IMR-90 (cell line): ENCODE measurements around the gene SLC39A2. TPM values are rescaled to one million over a fixed set of nuclear protein-coding genes. Genes with fewer than 3 reads are reported as not detected.

ENCODE experiments used
- ATAC-seq: fragments of 200-7000 bp; cut with Tn5 transposase; 2 replicates; pipeline ENCODE4 v1.9.1; 2020; ENCODE audit warnings: low read depth, mild to moderate bottlenecking, moderate library complexity
- BruUV-seq: library from RNA; stranded (reverse); fragments of 400-500 nt; replicated peaks from 2 replicates; lab custom pipeline; 2021; lab: Mats Ljungman, UMichigan
- CTCF ChIA-PET: fragments of 300-600 bp; formaldehyde crosslinking; extraction: SDS; loops from one replicate; lab custom pipeline; 2021; ENCODE audit warnings: antibody characterized with exemption; lab: Yijun Ruan, JAX
- POLR2A ChIA-PET: fragments of 300-600 bp; sonication (Branson Sonifier 250); formaldehyde crosslinking; loops from one replicate; lab custom pipeline; 2022; ENCODE audit warnings: antibody characterized with exemption; ENCODE audit not compliant: unreplicated experiment; lab: Charles Lee
- DNase-seq: peaks from one replicate; pipeline ENCODE4 v3.0.0; 2013
- H2AFZ ChIP-seq: replicated peaks from 2 replicates; pipeline ENCODE3; 2013; ENCODE audit warnings: low read length, mild to moderate bottlenecking; ENCODE audit not compliant: poor library complexity
- H2AK5ac ChIP-seq: 2 replicates; pipeline ENCODE4 v1.6.1; 2013; ENCODE audit warnings: low read depth, low read length, inconsistent platforms
- H2AK9ac ChIP-seq: replicated peaks from 2 replicates; pipeline ENCODE3; 2013; ENCODE audit warnings: mild to moderate bottlenecking, low read depth, low read length, moderate library complexity; ENCODE audit not compliant: poor library complexity
- H2BK120ac ChIP-seq: 2 replicates; pipeline ENCODE4 v1.6.1; 2013; ENCODE audit warnings: low read depth, low read length, inconsistent platforms
- H2BK15ac ChIP-seq: 3 replicates; pipeline ENCODE4 v1.6.1; 2013; ENCODE audit warnings: low read depth, low read length, inconsistent platforms
- H2BK20ac ChIP-seq: 2 replicates; pipeline ENCODE4 v1.6.1; 2013; ENCODE audit warnings: low read depth, mild to moderate bottlenecking, inconsistent platforms, low read length, moderate library complexity
- H2BK5ac ChIP-seq: 2 replicates; pipeline ENCODE4 v1.6.1; 2013; ENCODE audit warnings: mild to moderate bottlenecking, low read depth, low read length, inconsistent platforms; ENCODE audit not compliant: poor library complexity, severe bottlenecking
- H3K14ac ChIP-seq: replicated peaks from 2 replicates; pipeline ENCODE4 v1.6.1; 2013; ENCODE audit warnings: low read depth, low read length, inconsistent platforms
- H3K18ac ChIP-seq: 2 replicates; pipeline ENCODE4 v1.6.1; 2013; ENCODE audit warnings: low read depth, low read length, control low read depth
- H3K23ac ChIP-seq: 2 replicates; pipeline ENCODE4 v1.6.1; 2013; ENCODE audit warnings: low read depth, low read length, inconsistent platforms
- H3K27ac ChIP-seq: 2 replicates; pipeline ENCODE4 v1.5.1; 2013; ENCODE audit warnings: mild to moderate bottlenecking, control low read depth, low read length; ENCODE audit not compliant: insufficient read depth
- H3K27me3 ChIP-seq: 2 replicates; pipeline ENCODE4 v1.6.1; 2013; ENCODE audit warnings: low read length; ENCODE audit not compliant: control insufficient read depth, insufficient read depth
- H3K36me3 ChIP-seq: 2 replicates; pipeline ENCODE4 v1.6.1; 2013; ENCODE audit warnings: low read length, mixed read lengths; ENCODE audit not compliant: control insufficient read depth, insufficient read depth
- H3K4ac ChIP-seq: 2 replicates; pipeline ENCODE4 v1.6.1; 2013; ENCODE audit warnings: low read depth, low read length, inconsistent platforms
- H3K4me1 ChIP-seq: 2 replicates; pipeline ENCODE4 v1.6.1; 2013; ENCODE audit warnings: low read length, mixed read lengths; ENCODE audit not compliant: control insufficient read depth, insufficient read depth
- H3K4me2 ChIP-seq: 2 replicates; pipeline ENCODE4 v1.6.1; 2013; ENCODE audit warnings: low read depth, mild to moderate bottlenecking, control low read depth, low read length, moderate library complexity
- H3K4me3 ChIP-seq: 2 replicates; pipeline ENCODE4 v1.5.1; 2013; ENCODE audit warnings: low read depth, mild to moderate bottlenecking, control low read depth, low read length, moderate library complexity; ENCODE audit not compliant: insufficient read depth
- H3K56ac ChIP-seq: 2 replicates; pipeline ENCODE4 v1.6.1; 2013; ENCODE audit warnings: low read length, inconsistent platforms; ENCODE audit not compliant: insufficient read depth; ENCODE audit errors: extremely low read depth
- H3K79me1 ChIP-seq, 2 experiments: 2 replicates each; pipeline ENCODE4 v1.6.1; 2013; ENCODE audit warnings: low read length in 2 of 2, inconsistent platforms in 1 of 2, low read depth in 1 of 2
- H3K9ac ChIP-seq: 2 replicates; pipeline ENCODE4 v1.6.1; 2013; ENCODE audit warnings: low read depth, low read length, control low read depth
- H3K9me1 ChIP-seq: 2 replicates; pipeline ENCODE4 v1.6.1; 2013; ENCODE audit warnings: low read length, inconsistent platforms; ENCODE audit not compliant: insufficient read depth
- H3K9me3 ChIP-seq: 2 replicates; pipeline ENCODE4 v1.6.1; 2013; ENCODE audit warnings: low read length; ENCODE audit not compliant: control insufficient read depth, insufficient read depth
- H4K20me1 ChIP-seq: 2 replicates; pipeline ENCODE4 v1.6.1; 2013; ENCODE audit warnings: low read length, inconsistent platforms; ENCODE audit not compliant: insufficient read depth
- H4K5ac ChIP-seq: 2 replicates; pipeline ENCODE4 v1.6.1; 2013; ENCODE audit warnings: mild to moderate bottlenecking, low read depth, low read length, control low read depth
- H4K8ac ChIP-seq, 2 experiments: 2 replicates each; pipeline ENCODE4 v1.6.1; 2013; ENCODE audit warnings: low read depth in 2 of 2, low read length in 2 of 2, control low read depth in 1 of 2, inconsistent platforms in 1 of 2
- H4K91ac ChIP-seq: 2 replicates; pipeline ENCODE4 v1.6.1; 2013; ENCODE audit warnings: low read depth, low read length, inconsistent platforms; ENCODE audit not compliant: insufficient read depth
- BHLHE40 ChIP-seq: fragments of 150-350 bp; IDR thresholded peaks from 2 replicates; pipeline ENCODE4 v1.6.1; 2016; ENCODE audit warnings: mild to moderate bottlenecking, low read depth, low read length
- CTCF ChIP-seq: conservative IDR thresholded peaks from 2 replicates; pipeline ENCODE4 v1.5.1; 2012; ENCODE audit warnings: mild to moderate bottlenecking, low read depth, low read length, improper control_type of control experiment
- ELK1 ChIP-seq: fragments of 150-350 bp; IDR thresholded peaks from 2 replicates; pipeline ENCODE4 v1.6.1; 2016; ENCODE audit warnings: low read depth, mild to moderate bottlenecking, low read length, moderate library complexity, borderline replicate concordance
- FOS ChIP-seq: fragments of 150-350 bp; IDR thresholded peaks from 2 replicates; pipeline ENCODE4 v1.6.1; 2016; ENCODE audit warnings: low read depth, low read length
- MAFK ChIP-seq: IDR thresholded peaks from 2 replicates; pipeline ENCODE4 v1.6.1; 2012; ENCODE audit warnings: low read depth, low read length, improper control_type of control experiment
- MXI1 ChIP-seq: IDR thresholded peaks from 2 replicates; pipeline ENCODE4 v1.6.1; 2012; ENCODE audit warnings: low read depth, mild to moderate bottlenecking, low read length, moderate library complexity, borderline replicate concordance
- NFE2L2 ChIP-seq: fragments of 150-350 bp; IDR thresholded peaks from 2 replicates; pipeline ENCODE4 v1.6.1; 2016; ENCODE audit warnings: low read depth, mild to moderate bottlenecking, low read length
- POLR2A ChIP-seq: IDR thresholded peaks from 2 replicates; pipeline ENCODE4 v1.6.1; 2012; ENCODE audit warnings: mild to moderate bottlenecking, low read depth, low read length
- SMC3 ChIP-seq: fragments of 150-350 bp; IDR thresholded peaks from 2 replicates; pipeline ENCODE4 v1.6.1; 2016; ENCODE audit warnings: low read depth, mild to moderate bottlenecking, antibody characterized with exemption, low read length, moderate library complexity
- WGBS, 2 experiments: methylation state at CpG; one replicate each; pipeline versions ENCODE4 v1.1.5 to v1.1.7; 2013; ENCODE audit warnings: missing lambda C conversion rate in 2 of 2; ENCODE audit not compliant: insufficient read length in 1 of 2; ENCODE audit errors: extremely low coverage in 2 of 2; 5-methylcytosine and 5-hydroxymethylcytosine counted together
- dilution Hi-C: fragments of 300-500 bp; cut with HindIII; formaldehyde crosslinking; loops from one replicate; pipeline ENCODE4 v1.14.3; 2018; ENCODE audit warnings: low sequenced_read_pairs; ENCODE audit not compliant: unreplicated experiment
- in situ Hi-C: fragments of 300-500 bp; cut with MboI; formaldehyde crosslinking; loops from 3 replicates; pipeline ENCODE4 v1.14.3; 2019; ENCODE audit warnings: low sequenced_read_pairs, inconsistent platforms, mixed read lengths
- intact Hi-C: fragments of 100-400 bp; cut with micrococcal nuclease; formaldehyde crosslinking; loops from 2 replicates; pipeline ENCODE4 v1.10.0; 2022
- polyA plus RNA-seq, 3 experiments: library from polyadenylated mRNA; depleted of rRNA; stranded (reverse); fragments of >200 nt; gene quantifications; 2 replicates each; pipeline ENCODE4 v1.2.3, GENCODE V29; 2012; ENCODE audit warnings: low replicate concordance in 1 of 3
- total RNA-seq: library from RNA; depleted of rRNA; stranded (reverse); fragments of >200 nt; gene quantifications from 2 replicates; pipeline ENCODE4 v1.2.3, GENCODE V29; 2012
- TF ChIP-seq, protein P1 (sequence below): fragments of 150-350 bp; IDR thresholded peaks from 2 replicates; pipeline ENCODE4 v1.6.1; 2017; ENCODE audit warnings: mild to moderate bottlenecking, antibody characterized with exemption, low read length, low read depth

Gene SLC39A2
- total and polyA plus RNA-seq, 2 of the 4 experiments (the other 2 are of a cell fraction): not detected

DNA sequence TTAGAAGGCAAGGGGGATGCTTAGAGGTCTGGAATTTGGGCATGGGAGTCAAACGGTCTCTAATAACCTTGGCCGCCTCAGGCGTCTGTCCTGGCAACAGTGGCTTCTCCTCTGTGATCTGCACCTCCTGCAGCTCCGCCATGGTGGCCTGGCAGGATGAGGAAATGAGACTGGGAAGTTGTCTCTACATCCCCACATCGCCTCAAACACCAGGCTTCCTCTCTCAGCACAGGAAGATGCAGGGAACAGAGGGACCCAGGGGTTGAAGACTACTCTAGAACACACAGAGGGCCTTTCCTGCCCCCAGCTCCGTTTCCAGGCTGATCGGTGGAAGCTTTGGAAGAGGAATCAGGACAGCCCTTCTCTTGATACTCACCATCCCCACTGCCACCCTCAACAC lies 24.1 kb downstream of the SLC39A2 start:
- H3K4ac ChIP-seq: no peak overlapping the region
- H3K56ac ChIP-seq: no peak overlapping the region
- no peak overlapping the region for H2AK5ac ChIP-seq
- H3K23ac ChIP-seq: no peak overlapping the region
- no TSS peak for BruUV-seq
- no peaks in the 10 kb centered on the region for H3K79me1 ChIP-seq
- H4K91ac ChIP-seq: no peak overlapping the region
- H4K5ac ChIP-seq: no peak overlapping the region
- dilution Hi-C loops: no loop called here
- no peaks in the 10 kb centered on the region for H3K36me3 ChIP-seq
- H2BK15ac ChIP-seq: no peak overlapping the region
- no peaks in the 10 kb centered on the region for H3K9me3 ChIP-seq
- DNase-seq: no peak
- intact Hi-C loops: no loop called here
- CTCF ChIA-PET: interaction anchor here (1.2 kb wide), 1 partner anchor 9 kb away, joined by 4 read pairs; no protein-coding TSS in a partner anchor
- no peak overlapping the region for H2AK9ac ChIP-seq
- no peak for ATAC-seq
- H3K4me1 ChIP-seq: no peaks in the 10 kb centered on the region
- H2AFZ ChIP-seq: no peak overlapping the region
- H3K18ac ChIP-seq: no peak overlapping the region
- TF ChIP-seq SMC3: no peak
- no peak for TF ChIP-seq POLR2A
- TF ChIP-seq, protein P1, sequence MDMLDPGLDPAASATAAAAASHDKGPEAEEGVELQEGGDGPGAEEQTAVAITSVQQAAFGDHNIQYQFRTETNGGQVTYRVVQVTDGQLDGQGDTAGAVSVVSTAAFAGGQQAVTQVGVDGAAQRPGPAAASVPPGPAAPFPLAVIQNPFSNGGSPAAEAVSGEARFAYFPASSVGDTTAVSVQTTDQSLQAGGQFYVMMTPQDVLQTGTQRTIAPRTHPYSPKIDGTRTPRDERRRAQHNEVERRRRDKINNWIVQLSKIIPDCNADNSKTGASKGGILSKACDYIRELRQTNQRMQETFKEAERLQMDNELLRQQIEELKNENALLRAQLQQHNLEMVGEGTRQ: no peak
- TF ChIP-seq MAFK: no peak
- TF ChIP-seq CTCF: no peak
- no peak for TF ChIP-seq BHLHE40
- TF ChIP-seq ELK1: no peak
- TF ChIP-seq FOS: no peak
- no peak for TF ChIP-seq MXI1
- no peak for TF ChIP-seq NFE2L2
- H3K27me3 ChIP-seq: peaks cover 59% of the 10 kb centered on the region
- no peak overlapping the region for H4K8ac ChIP-seq
- no peak overlapping the region for H3K27ac ChIP-seq
- H3K4me2 ChIP-seq: no peak overlapping the region
- H2BK20ac ChIP-seq: no peak overlapping the region
- H3K4me3 ChIP-seq: no peak overlapping the region
- no peak overlapping the region for H3K14ac ChIP-seq
- POLR2A ChIA-PET: no interaction called here
- no peaks in the 10 kb centered on the region for H4K20me1 ChIP-seq
- in situ Hi-C loops: no loop called here
- H2BK120ac ChIP-seq: no peak overlapping the region
- no peak overlapping the region for H2BK5ac ChIP-seq
- H3K9ac ChIP-seq: no peak overlapping the region
- no CpG with 5 or more reads among the region's 7 CpGs for WGBS, 2 experiments
- no peaks in the 10 kb centered on the region for H3K9me1 ChIP-seq
